Endothelial cell of umbilical vein (primary cell): ENCODE results near the gene DDX23. TPM values are rescaled to one million over a fixed set of nuclear protein-coding genes. Genes with fewer than 3 reads are reported as not detected.

Experiments
- BruUV-seq: library from RNA; stranded (reverse); fragments of 400-500 nt; replicated peaks from 2 replicates; lab custom pipeline; 2021; lab: Mats Ljungman, UMichigan
- CTCF ChIA-PET: fragments of 300-600, 350-600 bp; sonication (Branson Sonifier 250); formaldehyde crosslinking; loops from one replicate; lab custom pipeline; 2021; ENCODE audit warnings: antibody characterized with exemption, inconsistent platforms; lab: Charles Lee
- POLR2A ChIA-PET: fragments of 300-600, 350-600 bp; sonication (Branson Sonifier 250); formaldehyde crosslinking; loops from one replicate; lab custom pipeline; 2021; ENCODE audit warnings: antibody characterized with exemption, inconsistent platforms; lab: Charles Lee
- DNase-seq: peaks from one replicate; pipeline ENCODE4 v3.0.0-alpha.2; 2011; ENCODE audit warnings: low read depth, low spot score
- FAIRE-seq: peaks from 2 replicates; lab custom pipeline; 2011; peaks lifted over from hg19 to GRCh38; lab: Jason Lieb, UNC
- H2AFZ ChIP-seq: 2 replicates; pipeline ENCODE4 v1.6.0; 2012; ENCODE audit warnings: low read depth, low read length, control low read depth, inconsistent platforms
- H3K27ac ChIP-seq: 2 replicates; pipeline ENCODE4 v1.5.1; 2011; ENCODE audit warnings: low read depth, mild to moderate bottlenecking, control low read depth, low read length, moderate library complexity; ENCODE audit not compliant: insufficient read depth
- H3K27me3 ChIP-seq, 2 experiments: 2 replicates each; pipeline versions ENCODE4 v1.6.0 to v1.6.1; 2011; ENCODE audit warnings: low read length in 2 of 2, mixed read lengths in 1 of 2; ENCODE audit not compliant: control insufficient read depth in 2 of 2, insufficient read depth in 2 of 2
- H3K36me3 ChIP-seq, 2 experiments: 2 replicates in 1 of 2; 3 replicates in 1 of 2; pipeline ENCODE4 v1.5.1; 2011; ENCODE audit warnings: low read length in 2 of 2, mild to moderate bottlenecking in 1 of 2, moderate library complexity in 1 of 2; ENCODE audit not compliant: control insufficient read depth in 2 of 2, insufficient read depth in 2 of 2; ENCODE audit errors: extremely low read depth in 1 of 2
- H3K4me1 ChIP-seq: 3 replicates; pipeline ENCODE4 v1.5.1; 2011; ENCODE audit warnings: mild to moderate bottlenecking, low read length; ENCODE audit not compliant: control insufficient read depth, insufficient read depth; ENCODE audit errors: extremely low read depth
- H3K4me2 ChIP-seq: 2 replicates; pipeline ENCODE4 v1.6.1; 2011; ENCODE audit warnings: low read length, control low read depth, mixed read lengths; ENCODE audit not compliant: insufficient read depth
- H3K4me3 ChIP-seq, 3 experiments: fragments of 200-600 bp in 1 of 3; sonication (generic), shearing (Covaris generic) in 1 of 3; replicated peaks in 1 of 3; 2 replicates each; pipeline ENCODE4 v1.5.1; 2011 to 2016; ENCODE audit warnings: control low read depth in 3 of 3, low read length in 3 of 3, mild to moderate bottlenecking in 2 of 3, inconsistent platforms in 1 of 3, low read depth in 1 of 3, moderate library complexity in 1 of 3; ENCODE audit not compliant: insufficient read depth in 1 of 3
- H3K79me2 ChIP-seq: 2 replicates; pipeline ENCODE4 v1.6.0; 2012; ENCODE audit warnings: low read length, inconsistent platforms; ENCODE audit not compliant: control insufficient read depth, insufficient read depth
- H3K9ac ChIP-seq: replicated peaks from 2 replicates; pipeline ENCODE3; 2011; ENCODE audit warnings: low read length, control low read depth; ENCODE audit not compliant: insufficient read depth; ENCODE audit errors: extremely low read depth
- H3K9me1 ChIP-seq: replicated peaks from 3 replicates; pipeline ENCODE4 v1.6.0; 2011; ENCODE audit warnings: mild to moderate bottlenecking, low read length; ENCODE audit not compliant: control insufficient read depth, insufficient read depth; ENCODE audit errors: extremely low read depth
- H3K9me3 ChIP-seq: replicated peaks from 2 replicates; pipeline ENCODE4 v1.5.1; 2012; ENCODE audit warnings: low read length, inconsistent platforms; ENCODE audit not compliant: control insufficient read depth, insufficient read depth
- H4K20me1 ChIP-seq: replicated peaks from 2 replicates; pipeline ENCODE3; 2011; ENCODE audit warnings: mild to moderate bottlenecking, low read length; ENCODE audit not compliant: control insufficient read depth, insufficient read depth; ENCODE audit errors: extremely low read depth
- EZH2 ChIP-seq: IDR thresholded peaks from 2 replicates; pipeline ENCODE4 v1.6.1; 2012; ENCODE audit warnings: borderline replicate concordance, low read depth, mild to moderate bottlenecking, moderate library complexity, low read length, inconsistent platforms; ENCODE audit not compliant: severe bottlenecking
- FOS ChIP-seq: IDR thresholded peaks from 2 replicates; pipeline ENCODE4 v1.6.1; 2011; ENCODE audit warnings: mild to moderate bottlenecking, low read length, moderate library complexity, borderline replicate concordance; ENCODE audit not compliant: insufficient read depth
- GATA2 ChIP-seq: IDR thresholded peaks from 2 replicates; pipeline ENCODE4 v1.7.0; 2011; ENCODE audit warnings: low read depth, mild to moderate bottlenecking, moderate library complexity, mixed read lengths, low read length; ENCODE audit not compliant: insufficient read length, insufficient read depth
- JUN ChIP-seq: IDR thresholded peaks from 2 replicates; pipeline ENCODE4 v1.6.1; 2011; ENCODE audit warnings: borderline replicate concordance, low read depth; ENCODE audit not compliant: insufficient read length, insufficient read depth
- MYC ChIP-seq: IDR thresholded peaks from one replicate; pipeline ENCODE4 v1.6.1; 2011; ENCODE audit warnings: mild to moderate bottlenecking, low read depth, low read length
- POLR2A ChIP-seq: IDR thresholded peaks from 2 replicates; pipeline ENCODE4 v1.6.1; 2012; ENCODE audit warnings: low read depth, mild to moderate bottlenecking, control low read depth, low read length
- POLR2AphosphoS5 ChIP-seq: IDR thresholded peaks from 2 replicates; pipeline ENCODE4 v1.6.1; 2012; ENCODE audit warnings: low read depth, mild to moderate bottlenecking, control low read depth, low read length, moderate library complexity; ENCODE audit not compliant: insufficient read depth
- dilution Hi-C: fragments of 300-500 bp; cut with MboI; formaldehyde crosslinking; loops from one replicate; pipeline ENCODE4 v1.15.0; 2019; ENCODE audit warnings: low sequenced_read_pairs; ENCODE audit not compliant: extremely low pct_ligation_motif_present
- intact Hi-C: fragments of 100-400 bp; cut with micrococcal nuclease; formaldehyde crosslinking; loops from one replicate; pipeline ENCODE4 v1.10.0; 2022
- polyA plus RNA-seq, 4 experiments: library from polyadenylated mRNA; depleted of rRNA in 3 of 4; stranded (reverse) in 3 of 4; unstranded in 1 of 4; fragments of >200 nt; gene quantifications; 2 replicates each; pipeline versions ENCODE4 v1.2.1 to v1.2.3, GENCODE V29; 2011 to 2012; ENCODE audit warnings: missing spikeins in 1 of 4
- total RNA-seq: library from RNA; stranded (reverse); gene quantifications from 2 replicates; pipeline ENCODE4 v1.2.3, GENCODE V29; 2021
- TF ChIP-seq, protein P1 (sequence below), 2 donors: IDR thresholded peaks; 1 replicate in 1 of 2; 2 replicates in 1 of 2; pipeline ENCODE4 v1.5.1; 2011; ENCODE audit warnings: low read length in 2 of 2, mild to moderate bottlenecking in 2 of 2, moderate library complexity in 2 of 2, control low read depth in 1 of 2, inconsistent platforms in 1 of 2, low read depth in 1 of 2; ENCODE audit not compliant: insufficient read depth in 1 of 2; ENCODE audit errors: extremely low read depth in 1 of 2
- TF ChIP-seq, protein P2 (sequence below): IDR thresholded peaks from 2 replicates; pipeline ENCODE4 v1.6.1; 2011; ENCODE audit not compliant: insufficient read depth, insufficient read length

Gene DDX23
- total and polyA plus RNA-seq, 2 donors (not counting 3 experiments of a cell fraction or from before 2014, with no cell fraction given), result 56.0 to 107 TPM

GRCh38 chr12:48788854-48789775, 62.8 kb downstream of the DDX23 start, which contains the start of gene ADCY6:
ADCY6 (minus strand) TSS chr12:48789089; CDS start chr12:48783434, 5,655 bp downstream.
- POLR2A ChIA-PET, result interaction anchor here (0.7 kb wide), 1 partner anchor 938 kb away, joined by 6 read pairs; no protein-coding TSS in a partner anchor
- FAIRE-seq (peak; percentile 38), DNase-seq (peak; percentile 79)
- Histone ChIP-seq H3K4me2 (peak within 1 kb of the TSS; percentile 76), H3K79me2 (peaks cover 17% of the 10 kb centered on the region), H2AFZ (peak within 1 kb of the TSS; percentile 96), H3K27me3 (no peaks in the 10 kb centered on the region), H3K4me1 (peaks cover 10% of the 10 kb centered on the region), H4K20me1 (no peaks in the 10 kb centered on the region), H3K27ac (peak within 1 kb of the TSS; percentile 50), H3K9ac (peak within 1 kb of the TSS; percentile 75), H3K4me3 (peak within 1 kb of the TSS; percentile 58 to 90 (median 84)), H3K9me1 (no peaks in the 10 kb centered on the region), H3K9me3 (no peaks in the 10 kb centered on the region), H3K36me3 (no peaks in the 10 kb centered on the region)
- intact Hi-C loops, result loop anchor here (1.0 to 2.0 kb wide), 2 partner anchors 9 to 72 kb away; partner anchors contain the start of gene CCNT1
- TF ChIP-seq MYC, result no peak
- no peak for TF ChIP-seq POLR2A
- TF ChIP-seq, protein P1, sequence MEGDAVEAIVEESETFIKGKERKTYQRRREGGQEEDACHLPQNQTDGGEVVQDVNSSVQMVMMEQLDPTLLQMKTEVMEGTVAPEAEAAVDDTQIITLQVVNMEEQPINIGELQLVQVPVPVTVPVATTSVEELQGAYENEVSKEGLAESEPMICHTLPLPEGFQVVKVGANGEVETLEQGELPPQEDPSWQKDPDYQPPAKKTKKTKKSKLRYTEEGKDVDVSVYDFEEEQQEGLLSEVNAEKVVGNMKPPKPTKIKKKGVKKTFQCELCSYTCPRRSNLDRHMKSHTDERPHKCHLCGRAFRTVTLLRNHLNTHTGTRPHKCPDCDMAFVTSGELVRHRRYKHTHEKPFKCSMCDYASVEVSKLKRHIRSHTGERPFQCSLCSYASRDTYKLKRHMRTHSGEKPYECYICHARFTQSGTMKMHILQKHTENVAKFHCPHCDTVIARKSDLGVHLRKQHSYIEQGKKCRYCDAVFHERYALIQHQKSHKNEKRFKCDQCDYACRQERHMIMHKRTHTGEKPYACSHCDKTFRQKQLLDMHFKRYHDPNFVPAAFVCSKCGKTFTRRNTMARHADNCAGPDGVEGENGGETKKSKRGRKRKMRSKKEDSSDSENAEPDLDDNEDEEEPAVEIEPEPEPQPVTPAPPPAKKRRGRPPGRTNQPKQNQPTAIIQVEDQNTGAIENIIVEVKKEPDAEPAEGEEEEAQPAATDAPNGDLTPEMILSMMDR (IDR thresholded peaks at IDR 0.05; ENCODE audit: extremely low read depth in 1 of 2, insufficient read depth in 1 of 2, low read depth in 1 of 2, low read length in 2 of 2), result no peak
- TF ChIP-seq, protein P2, sequence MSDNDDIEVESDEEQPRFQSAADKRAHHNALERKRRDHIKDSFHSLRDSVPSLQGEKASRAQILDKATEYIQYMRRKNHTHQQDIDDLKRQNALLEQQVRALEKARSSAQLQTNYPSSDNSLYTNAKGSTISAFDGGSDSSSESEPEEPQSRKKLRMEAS, result no peak
- no peak for TF ChIP-seq POLR2AphosphoS5
- no peak for TF ChIP-seq EZH2
- no peak for TF ChIP-seq FOS
- no peak for TF ChIP-seq JUN
- no peak for TF ChIP-seq GATA2
- BruUV-seq, result no TSS peak
- dilution Hi-C loops, result no loop called here
- CTCF ChIA-PET, result interaction anchor here (1.0 to 16.5 kb wide), 4 partner anchors 9 to 31 kb away, joined by 4 to 606 read pairs (median 12); no protein-coding TSS in a partner anchor
